Psoas muscle (tissue), 8 donors: ENCODE data around the gene SPATA31A3. TPM values are rescaled to one million over a fixed set of nuclear protein-coding genes. Genes with fewer than 3 reads are reported as not detected.
"Not testable (repeated sequence)": the region's sequence is repeated elsewhere in the genome, so short reads cannot be mapped to it uniquely, and the experiment has no call there.

Experiments used
- ATAC-seq, 4 donors: fragments of 200-7000 bp; cut with Tn5 transposase; one replicate each; pipeline ENCODE4 v1.9.1; 2020; ENCODE audit warnings: moderate library complexity in 3 of 4, mild to moderate bottlenecking in 2 of 4
- DNase-seq, 2 donors: peaks; one replicate each; pipeline ENCODE4 v3.0.0-alpha.2; 2020
- H3K27ac ChIP-seq: fragments of 200-600 bp; one replicate; pipeline ENCODE4 v1.8.0; 2022
- H3K27me3 ChIP-seq, 3 donors: fragments of 200-600 bp in 1 of 3; one replicate each; pipeline versions ENCODE4 v1.6.1 to v1.8.0; 2013 to 2022; ENCODE audit warnings: low read length in 2 of 3, mild to moderate bottlenecking in 2 of 3, moderate library complexity in 1 of 3; ENCODE audit not compliant: insufficient read depth in 3 of 3
- H3K36me3 ChIP-seq, 2 donors: fragments of 200-600 bp in 1 of 2; one replicate each; pipeline versions ENCODE4 v1.6.1 to v1.8.0; 2013 to 2022; ENCODE audit warnings: low read depth in 1 of 2, mild to moderate bottlenecking in 1 of 2, moderate library complexity in 1 of 2; ENCODE audit not compliant: insufficient read depth in 1 of 2
- H3K4me1 ChIP-seq: fragments of 200-600 bp; one replicate; pipeline ENCODE4 v1.8.0; 2022
- H3K4me3 ChIP-seq: fragments of 200-600 bp; one replicate; pipeline ENCODE4 v1.8.0; 2022; ENCODE audit warnings: mild to moderate bottlenecking
- H3K9me3 ChIP-seq: fragments of 200-600 bp; one replicate; pipeline ENCODE4 v1.8.0; 2022
- WGBS, 3 donors: extraction: QIAGEN DNeasy Blood & Tissue Kit; methylation state at CpG; one replicate each; pipeline versions ENCODE4 v1.1.6 to v1.1.7; 2013; 5-methylcytosine and 5-hydroxymethylcytosine counted together
- intact Hi-C, 2 donors: fragments of 100-400 bp; cut with DNase I; formaldehyde crosslinking; loops; one replicate each; pipeline versions ENCODE4 v1.11.0 to v1.14.2; 2022
- long read RNA-seq, 2 donors: library from polyadenylated mRNA; unstranded; transcript quantifications; one replicate each; pipeline ENCODE4 v2.0.0, GENCODE V29; 2021
- polyA plus RNA-seq, 3 donors: library from polyadenylated mRNA; stranded (reverse); fragments of 200-250 nt; gene quantifications; one replicate each; pipeline ENCODE4 v1.2.3, GENCODE V29; 2013
- total RNA-seq, 4 donors: library from RNA; stranded (reverse); fragmentation: NEBNext Ultra II Directional in 2 of 4; extraction: Animal tissue kit (Norgen Biotek cat#: 25700) in 2 of 4; gene quantifications; one replicate each; pipeline versions ENCODE4 v1.2.1 to v1.2.4, GENCODE V29; 2021 to 2023
- donor health status: healthy with polysubstance abuse.
- donor health status: DM: no; HTN: no; CAD: no; lungs with moderate emphysema.
- donor health status: Bipolar disorder and iron deficiency.
- donor health status: healthy.
- donor health status: DM: yes; HTN: yes; CAD: no.
- donor health status: DM: no; HTN: no; CAD: no.
- donor health status: DM: no; HTN: no; CAD: no.
- donor health status: DM: yes; HTN: yes; CAD: no.

SPATA31A3 gene
- total RNA-seq: not detected
- polyA plus RNA-seq: not detected
- long read RNA-seq, donor 1: 0 reads
- long read RNA-seq, donor 2: 0 reads

DNA sequence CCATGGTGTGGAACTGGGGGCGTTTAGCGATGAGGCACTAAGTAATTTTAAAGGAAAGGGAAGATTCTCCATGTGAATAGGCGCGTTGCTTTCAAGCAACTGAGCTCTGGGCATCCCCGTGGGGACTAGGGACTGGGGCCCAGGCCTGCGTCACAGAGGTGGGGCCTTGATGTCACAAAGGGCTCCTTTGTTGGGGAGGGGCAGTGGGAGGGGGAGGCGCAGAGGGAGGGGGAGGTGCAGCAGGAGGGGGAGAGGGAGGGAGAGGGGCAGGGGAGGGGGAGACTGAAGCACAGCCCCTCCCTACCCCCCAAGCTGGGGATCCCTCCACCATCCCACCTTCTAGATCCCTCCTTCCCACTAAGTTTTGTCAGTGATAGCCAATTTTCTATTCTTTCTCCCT lies at the start of gene SPATA31A3:
Gene SPATA31A3, minus strand, starts transcription at position 101 of the 400 bp plus-strand sequence. Its CDS starts 29 bp downstream, at position 72.
- H3K36me3 ChIP-seq, ATAC-seq, H3K27me3 ChIP-seq, H3K27ac ChIP-seq, DNase-seq, H3K9me3 ChIP-seq, intact Hi-C loops, H3K4me1 ChIP-seq, H3K4me3 ChIP-seq: not testable (repeated sequence)
- no CpG with 5 or more reads among the region's 7 CpGs for WGBS, 3 donors

DNA sequence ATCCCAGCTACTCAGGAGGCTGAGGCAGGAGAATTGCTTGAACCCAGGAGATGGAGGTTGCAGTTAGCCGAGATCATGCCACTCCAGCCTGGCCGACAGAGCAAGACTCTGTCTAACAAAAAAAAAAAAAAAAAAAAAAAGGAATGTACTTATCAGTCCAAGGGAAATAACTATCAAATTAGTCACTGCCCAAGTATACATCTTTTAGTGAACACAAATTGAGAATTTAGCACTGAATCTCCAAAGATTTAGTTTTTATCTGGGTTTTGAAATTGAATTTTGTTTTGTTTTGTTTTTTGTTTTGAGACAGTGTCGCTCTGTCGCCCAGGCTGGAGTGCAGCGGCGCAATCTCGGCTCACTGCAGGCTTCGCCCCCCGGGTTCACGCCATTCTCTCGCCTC lies 39.8 kb downstream of the SPATA31A3 start:
- intact Hi-C loops, DNase-seq: not testable (repeated sequence)
- WGBS, 3 donors: 93 to 98% (median 95%) methylated on average over 9 to 11 of the region's 11 CpGs

DNA sequence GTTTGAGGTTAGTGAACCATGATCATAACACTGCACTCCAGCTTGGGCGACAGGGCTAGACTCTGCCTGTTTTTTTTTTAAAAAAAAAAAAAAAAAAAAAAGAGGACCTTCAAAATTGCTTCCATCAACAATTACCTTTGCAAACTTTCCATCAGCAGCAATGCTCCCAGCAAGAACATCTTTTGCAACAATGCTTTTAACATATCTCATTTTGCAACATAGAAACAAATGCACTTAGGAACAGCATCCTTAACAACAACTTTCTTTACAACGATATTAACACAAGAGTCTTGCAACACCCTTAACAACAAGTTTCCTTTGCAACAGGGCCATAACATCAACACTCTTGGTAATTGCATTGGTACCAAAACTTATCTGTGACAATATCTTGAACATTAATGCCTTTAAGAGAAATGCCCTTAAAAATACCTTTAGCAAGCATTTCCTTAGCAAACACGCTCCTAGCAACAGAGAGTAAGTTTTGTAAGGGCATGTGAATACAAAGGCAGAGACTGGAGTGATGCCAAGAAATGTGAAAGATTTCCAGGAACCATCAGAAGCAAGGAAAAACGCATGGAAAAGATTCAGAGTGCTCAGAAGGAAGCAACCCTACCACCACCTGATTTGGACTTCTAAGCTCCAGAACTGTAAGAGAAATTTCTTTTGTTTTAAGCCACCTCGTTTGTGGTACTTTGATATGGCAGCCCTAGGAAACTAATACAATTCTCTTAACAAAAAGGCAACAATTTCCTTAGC lies 49.8 kb downstream of the SPATA31A3 start:
- WGBS, 3 donors: 42 to 61% (median 48%) methylated on average over 4 to 5 of the region's 5 CpGs
- H3K27me3 ChIP-seq, H3K4me1 ChIP-seq, H3K27ac ChIP-seq, DNase-seq, H3K9me3 ChIP-seq, H3K36me3 ChIP-seq, H3K4me3 ChIP-seq, intact Hi-C loops, ATAC-seq: not testable (repeated sequence)

More for the DNA sequence above, 39.8 kb downstream of the SPATA31A3 start:
- ATAC-seq, H3K4me3 ChIP-seq, H3K9me3 ChIP-seq, H3K4me1 ChIP-seq, H3K27ac ChIP-seq, H3K36me3 ChIP-seq, H3K27me3 ChIP-seq: not testable (repeated sequence)

DNA sequence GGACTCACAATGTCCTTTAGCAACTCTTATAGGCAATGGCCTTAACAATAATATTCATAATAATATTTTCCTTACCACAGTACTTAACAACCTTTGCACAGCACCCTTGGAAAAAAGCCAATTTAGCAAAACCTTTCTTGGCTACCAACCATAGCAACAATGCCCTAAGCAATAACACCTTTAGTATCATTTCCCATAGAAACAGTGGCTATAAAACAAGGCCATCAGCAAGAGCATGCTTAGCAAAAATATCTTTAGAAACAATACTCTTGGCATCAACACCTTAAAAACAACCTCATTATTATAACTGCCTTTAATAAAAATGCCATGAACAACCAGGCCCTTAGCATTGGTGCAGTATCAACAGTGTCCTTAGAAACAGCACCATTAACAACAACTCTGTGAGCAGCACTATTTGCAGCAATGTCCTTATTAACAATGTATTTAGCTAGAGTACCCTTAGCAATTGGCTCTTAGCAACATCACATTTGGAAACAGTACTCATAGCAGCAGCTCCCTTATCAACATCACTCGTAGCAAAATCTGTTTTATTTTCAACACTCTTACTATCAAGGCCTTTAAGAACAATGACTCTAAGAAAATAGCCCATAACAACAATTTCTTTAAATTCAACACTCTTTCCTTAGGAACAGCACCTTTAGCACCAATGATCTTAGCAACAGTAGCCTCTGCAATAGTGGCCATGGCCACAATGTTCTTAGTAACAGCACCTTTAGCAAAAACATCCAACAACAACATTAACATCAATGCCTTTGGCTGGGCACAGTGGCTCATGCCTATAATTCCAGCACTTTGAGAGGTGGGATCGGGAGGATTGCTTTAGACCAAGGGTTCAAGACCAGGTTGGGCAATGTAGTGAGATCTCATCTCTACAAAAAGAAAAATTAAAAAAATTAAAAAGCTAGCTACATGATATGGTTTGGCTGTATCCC lies 52.2 kb downstream of the SPATA31A3 start:
- intact Hi-C loops, H3K9me3 ChIP-seq, H3K4me3 ChIP-seq, H3K27ac ChIP-seq, H3K4me1 ChIP-seq, ATAC-seq, H3K36me3 ChIP-seq, H3K27me3 ChIP-seq, DNase-seq: not testable (repeated sequence)
- WGBS, 3 donors: 63 to 78% (median 70%) methylated on average over 1 of the region's 2 CpGs

DNA sequence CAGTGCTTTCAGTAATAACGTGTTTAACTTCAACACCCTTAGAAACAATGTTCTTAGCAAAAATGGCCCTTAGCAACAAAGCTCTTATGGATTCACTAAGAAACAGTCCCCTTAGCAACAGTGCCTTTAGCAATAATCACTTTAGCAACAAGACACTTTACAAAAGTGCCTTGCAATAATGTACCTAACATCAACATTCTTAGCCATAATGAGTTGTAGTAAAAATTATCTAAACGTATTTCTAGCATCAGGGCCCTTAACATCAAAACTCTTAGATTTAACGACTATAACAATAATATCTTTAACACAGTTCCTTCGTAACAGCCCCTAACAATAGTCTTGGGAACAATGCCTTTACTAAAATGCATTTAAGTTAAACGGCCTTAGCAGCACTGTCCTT lies 54.0 kb downstream of the SPATA31A3 start:
- H3K27ac ChIP-seq, DNase-seq, intact Hi-C loops, H3K36me3 ChIP-seq, H3K4me1 ChIP-seq, H3K27me3 ChIP-seq, H3K9me3 ChIP-seq, ATAC-seq, H3K4me3 ChIP-seq: not testable (repeated sequence)
- 72 to 76% (median 73%) methylated on average over 4 of the region's 5 CpGs for WGBS, 3 donors

DNA sequence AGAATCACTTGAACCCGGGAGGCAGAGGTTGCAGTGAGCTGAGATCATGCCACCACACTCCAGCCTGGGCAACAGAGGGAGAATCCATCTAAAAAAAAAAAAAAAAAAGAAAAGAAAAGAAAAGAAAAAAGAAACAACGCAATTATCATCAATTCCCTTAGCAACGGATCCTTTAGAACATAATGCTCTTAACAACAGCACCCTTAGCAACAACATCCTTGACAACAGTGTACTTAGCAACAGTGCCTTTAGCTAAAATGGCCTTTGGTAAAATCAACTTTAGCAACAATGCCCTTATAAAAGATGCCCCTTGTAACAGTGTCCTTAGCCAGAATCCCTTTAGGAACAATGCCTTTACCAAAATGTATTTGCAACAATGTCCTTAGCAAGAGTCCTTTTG lies 54.7 kb downstream of the SPATA31A3 start:
- DNase-seq, H3K27me3 ChIP-seq, H3K9me3 ChIP-seq, H3K36me3 ChIP-seq, H3K4me3 ChIP-seq, H3K4me1 ChIP-seq, ATAC-seq, intact Hi-C loops, H3K27ac ChIP-seq: not testable (repeated sequence)
- WGBS, 3 donors: 83 to 100% (median 90%) methylated on average over 1 to 2 of the region's 3 CpGs

Other genes starting within 250 kb of the SPATA31A3 start
- gene ZNF658, start 91.8 kb downstream of the SPATA31A3 start, total RNA-seq: 1 to 10 TPM; 2.9 to 5.3 (median 3.6) TPM
- 1 to 10 TPM; 1.2 to 3.8 (median 2.1) TPM for gene ZNF658, start 91.8 kb downstream of the SPATA31A3 start, polyA plus RNA-seq